Suppressor macrophage treated with lipopolysaccharide for 4 hours (primary cell): Measurements from ENCODE around the gene UBE2S.
"Not testable (repeated sequence)": the region's sequence is repeated elsewhere in the genome, so short reads cannot be mapped to it uniquely, and the experiment has no call there.

Experiments used
- DNase-seq: peaks from one replicate; pipeline ENCODE4 v3.0.0-alpha.2; 2020

The UBE2S gene

GRCh38 chr19:55439052-55439451 lies 31.5 kb upstream of the UBE2S start:
- DNase-seq: no peak

GRCh38 chr19:55437410-55437809 lies 29.8 kb upstream of the UBE2S start:
- peak; percentile 48 for DNase-seq

- DNase-seq: no peak
Measured at GRCh38 chr19:55436847-55437246, 29.3 kb upstream of the UBE2S start.

GRCh38 chr19:55435020-55435419 lies 27.4 kb upstream of the UBE2S start:
- DNase-seq: no peak

GRCh38 chr19:55434356-55434919 lies 26.9 kb upstream of the UBE2S start:
- no peak for DNase-seq

- DNase-seq: no peak
Measured at GRCh38 chr19:55433292-55433691, 25.7 kb upstream of the UBE2S start.

GRCh38 chr19:55432241-55432959 lies 24.8 kb upstream of the UBE2S start:
- no peak for DNase-seq

GRCh38 chr19:55431183-55431582 lies 23.6 kb upstream of the UBE2S start:
- DNase-seq: peak; percentile 29

- DNase-seq: no peak
Measured at GRCh38 chr19:55426042-55426441, 18.5 kb upstream of the UBE2S start.

- DNase-seq: no peak
Measured at GRCh38 chr19:55424518-55424917, 16.9 kb upstream of the UBE2S start.

GRCh38 chr19:55423225-55424005 lies 15.8 kb upstream of the UBE2S start:
- no peak for DNase-seq

GRCh38 chr19:55421281-55421680 lies 13.7 kb upstream of the UBE2S start:
- not testable (repeated sequence) for DNase-seq

GRCh38 chr19:55419624-55420236 lies 12.1 kb upstream of the UBE2S start:
- DNase-seq: no peak

- no peak for DNase-seq
Measured at GRCh38 chr19:55419103-55419502, 11.5 kb upstream of the UBE2S start.

GRCh38 chr19:55418185-55418584 lies 10.6 kb upstream of the UBE2S start:
- peak; percentile 78 for DNase-seq

GRCh38 chr19:55410168-55410567 lies 2.6 kb upstream of the UBE2S start:
- DNase-seq: no peak

- DNase-seq: not testable (repeated sequence)
Measured at GRCh38 chr19:55409179-55409578, 1.6 kb upstream of the UBE2S start.

GRCh38 chr19:55408533-55408872 lies 915 bp upstream of the UBE2S start:
- DNase-seq: no peak

GRCh38 chr19:55407800-55408532 lies 378 bp upstream of the UBE2S start:
- peak; percentile 99 for DNase-seq

GRCh38 chr19:55406826-55407549 lies 600 bp downstream of the UBE2S start:
- peak; percentile 50 for DNase-seq

GRCh38 chr19:55406091-55406825 lies 1.3 kb downstream of the UBE2S start:
- DNase-seq: no peak

- DNase-seq: no peak
Measured at GRCh38 chr19:55405638-55406037, 1.9 kb downstream of the UBE2S start.
